HEK293 (cell line): ENCODE data around the gene KIF26B.

Experiments
- CTCF ChIP-seq: fragments of 450-650 bp; formaldehyde crosslinking; IDR thresholded peaks from 2 replicates; pipeline ENCODE4 v1.5.1; 2016; ENCODE audit warnings: missing biosample characterization, missing genetic modification characterization
- ZNF596 ChIP-seq: fragments of 450-650 bp; IDR thresholded peaks from 2 replicates; pipeline ENCODE4 v1.5.0; 2018; ENCODE audit warnings: missing biosample characterization, mild to moderate bottlenecking, missing genetic modification characterization, moderate library complexity
- ZNF704 ChIP-seq: fragments of 450-650 bp; formaldehyde crosslinking; IDR thresholded peaks from 2 replicates; pipeline ENCODE4 v1.5.1; 2016; ENCODE audit warnings: missing biosample characterization, missing genetic modification characterization

GRCh38 chr1:245530937-245531336 is 376.2 kb downstream of the KIF26B start:
- TF ChIP-seq ZNF596 (tag by site-specific recombination), result no peak
- TF ChIP-seq CTCF, result no peak
- no peak for TF ChIP-seq ZNF704 (tag by site-specific recombination)
